OCI-LY7 (cell line): ENCODE measurements around the gene KRT36. TPM values are rescaled to one million over a fixed set of nuclear protein-coding genes. Genes with fewer than 3 reads are reported as not detected.

ENCODE experiments used
- BruUV-seq: library from RNA; stranded (reverse); fragments of 400-500 nt; replicated peaks from 2 replicates; lab custom pipeline; 2021; lab: Mats Ljungman, UMichigan
- CTCF ChIA-PET: fragments of 300-600 bp; sonication (Branson Sonifier 250); formaldehyde crosslinking; loops from one replicate; lab custom pipeline; 2022; ENCODE audit warnings: antibody characterized with exemption; ENCODE audit not compliant: unreplicated experiment; lab: Charles Lee
- POLR2A ChIA-PET: fragments of 300-600 bp; sonication (Branson Sonifier 250); formaldehyde crosslinking; loops from one replicate; lab custom pipeline; 2022; ENCODE audit warnings: antibody characterized with exemption; lab: Charles Lee
- DNase-seq: peaks from one replicate; pipeline ENCODE4 v3.0.0-alpha.2; 2015; ENCODE audit warnings: low spot score
- H2AFZ ChIP-seq: fragments of 200-600 bp; sonication (generic), shearing (Covaris generic); 2 replicates; pipeline ENCODE4 v1.6.1; 2014; ENCODE audit warnings: mild to moderate bottlenecking, antibody characterized with exemption, low read length, moderate library complexity
- H3K27ac ChIP-seq: fragments of 200-600 bp; sonication (generic); 2 replicates; pipeline ENCODE4 v1.5.1; 2014; ENCODE audit warnings: mixed run types, low read depth, mild to moderate bottlenecking, moderate library complexity, low read length, inconsistent platforms; ENCODE audit not compliant: poor library complexity, severe bottlenecking
- H3K36me3 ChIP-seq: fragments of 200-600 bp; sonication (generic); 2 replicates; pipeline ENCODE4 v1.6.1; 2014; ENCODE audit warnings: mild to moderate bottlenecking, antibody characterized with exemption, low read length, moderate library complexity, mixed read lengths; ENCODE audit not compliant: insufficient read depth
- H3K4me1 ChIP-seq: fragments of 200-600 bp; sonication (generic); 2 replicates; pipeline ENCODE4 v1.5.1; 2014; ENCODE audit warnings: mild to moderate bottlenecking, low read length; ENCODE audit not compliant: insufficient read depth, poor library complexity, severe bottlenecking
- H3K4me2 ChIP-seq: fragments of 200-600 bp; sonication (generic); 2 replicates; pipeline ENCODE4 v1.6.1; 2014; ENCODE audit warnings: mild to moderate bottlenecking, low read length
- H3K4me3 ChIP-seq: fragments of 200-600 bp; sonication (generic); 2 replicates; pipeline ENCODE4 v1.5.1; 2014; ENCODE audit warnings: mild to moderate bottlenecking, low read depth, low read length; ENCODE audit not compliant: poor library complexity, severe bottlenecking
- H3K79me2 ChIP-seq: fragments of 200-600 bp; sonication (generic); 2 replicates; pipeline ENCODE4 v1.6.1; 2016; ENCODE audit warnings: low read depth, mild to moderate bottlenecking, low read length, moderate library complexity, mixed read lengths; ENCODE audit not compliant: insufficient read depth
- H3K9me2 ChIP-seq: fragments of 200-600 bp; sonication (generic); 2 replicates; pipeline ENCODE4 v1.6.1; 2016; ENCODE audit warnings: mild to moderate bottlenecking, low read length, mixed read lengths; ENCODE audit not compliant: insufficient read depth
- H3K9me3 ChIP-seq: fragments of 200-600 bp; sonication (generic); 2 replicates; pipeline ENCODE4 v1.6.1; 2014; ENCODE audit warnings: mild to moderate bottlenecking, mixed run types, low read length, mixed read lengths
- H4K20me1 ChIP-seq: fragments of 200-600 bp; sonication (generic); 2 replicates; pipeline ENCODE4 v1.6.1; 2014; ENCODE audit warnings: mild to moderate bottlenecking, antibody characterized with exemption, low read length, moderate library complexity, mixed read lengths; ENCODE audit not compliant: insufficient read depth
- CTCF ChIP-seq: fragments of 200-600 bp; sonication (generic); conservative IDR thresholded peaks from 2 replicates; pipeline ENCODE4 v1.5.1; 2014; ENCODE audit warnings: mild to moderate bottlenecking, antibody characterized with exemption, low read length, moderate library complexity, mixed read lengths
- EZH2phosphoT487 ChIP-seq: fragments of 200-600 bp; sonication (generic); IDR thresholded peaks from 2 replicates; pipeline ENCODE4 v1.6.1; 2018; ENCODE audit warnings: low read depth, borderline replicate concordance, mild to moderate bottlenecking, mixed run types, antibody characterized with exemption, low read length, moderate library complexity, mixed read lengths
- intact Hi-C: fragments of 100-400 bp; cut with micrococcal nuclease; formaldehyde crosslinking; loops from one replicate; pipeline ENCODE4 v1.10.0; 2022; ENCODE audit not compliant: unreplicated experiment
- total RNA-seq, 2 experiments: library from RNA; depleted of rRNA in 1 of 2; stranded (reverse); fragments of >200 nt in 1 of 2; shearing (Covaris generic) in 1 of 2; gene quantifications; 2 replicates each; pipeline ENCODE4 v1.2.3, GENCODE V29; 2014 to 2022

Gene KRT36
- total RNA-seq, 2 experiments from 2014 or later, result not detected

- H3K79me2 ChIP-seq, result no peaks in the 10 kb centered on the region
- no peaks in the 10 kb centered on the region for H3K9me3 ChIP-seq
- BruUV-seq, result no TSS peak
- no peak overlapping the region for H3K4me2 ChIP-seq
- ChIA-PET POLR2A (no interaction called here), CTCF (no interaction called here)
- no peaks in the 10 kb centered on the region for H4K20me1 ChIP-seq
- no peaks in the 10 kb centered on the region for H3K36me3 ChIP-seq
- no peak overlapping the region for H3K27ac ChIP-seq
- DNase-seq, result no peak
- H3K4me1 ChIP-seq, result no peaks in the 10 kb centered on the region
- no peak overlapping the region for H2AFZ ChIP-seq
- TF ChIP-seq EZH2phosphoT487 (no peak), CTCF (no peak)
- no peaks in the 10 kb centered on the region for H3K9me2 ChIP-seq
- intact Hi-C loops, result no loop called here
- no peak overlapping the region for H3K4me3 ChIP-seq
Observed at GRCh38 chr17:41521574-41522261, 32.0 kb upstream of the KRT36 start.

GRCh38 chr17:41520821-41521521 is 31.3 kb upstream of the KRT36 start:
- Histone ChIP-seq H3K4me2 (no peak overlapping the region), H3K79me2 (no peaks in the 10 kb centered on the region), H3K4me1 (no peaks in the 10 kb centered on the region), H4K20me1 (no peaks in the 10 kb centered on the region), H2AFZ (no peak overlapping the region), H3K4me3 (no peak overlapping the region), H3K36me3 (no peaks in the 10 kb centered on the region), H3K9me3 (no peaks in the 10 kb centered on the region), H3K9me2 (no peaks in the 10 kb centered on the region), H3K27ac (no peak overlapping the region)
- DNase-seq, result no peak
- no peak for TF ChIP-seq EZH2phosphoT487
- TF ChIP-seq CTCF, result no peak
- CTCF ChIA-PET, result no interaction called here
- BruUV-seq, result no TSS peak
- intact Hi-C loops, result no loop called here
- POLR2A ChIA-PET, result no interaction called here
